NK-92 (cell line): ENCODE data around the gene LTBP1.

Experiments
- DNase-seq: peaks from one replicate; lab custom pipeline; 2025; ENCODE audit not compliant: unreplicated experiment; lab: John Stamatoyannopoulos, UW

The LTBP1 gene

GRCh38 chr2:33247365-33247764 lies 300.6 kb downstream of the LTBP1 start:
- no peak for DNase-seq

DNA sequence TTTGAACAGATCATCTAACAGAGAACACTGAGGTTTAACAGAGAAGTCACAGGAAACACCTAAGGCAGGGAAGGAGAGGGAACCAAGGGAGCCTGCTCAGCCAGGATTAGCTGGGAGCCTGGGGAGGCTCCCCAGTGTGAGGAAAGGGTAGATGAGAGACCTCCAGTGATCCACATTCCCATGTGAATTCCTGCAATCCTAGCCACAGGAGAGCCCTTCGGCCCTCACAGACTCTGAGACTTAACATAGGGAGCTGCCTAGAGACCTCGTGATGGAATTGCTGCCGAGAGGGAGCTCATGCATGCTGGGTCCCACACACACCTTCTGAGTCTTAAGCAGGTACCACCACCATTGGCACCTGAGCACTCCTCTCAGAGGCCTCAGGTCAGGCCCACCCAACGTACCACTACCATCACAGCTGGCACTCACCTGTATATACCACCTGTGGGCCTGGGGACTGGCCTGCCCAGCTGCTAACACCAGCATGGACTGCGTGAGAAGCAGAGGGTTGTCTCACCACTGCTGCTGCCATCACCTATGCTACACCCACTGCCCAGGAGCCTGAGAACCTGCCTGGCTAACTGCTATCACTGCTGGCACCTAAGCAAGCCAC lies 303.8 kb downstream of the LTBP1 start:
- DNase-seq, result no peak

DNA sequence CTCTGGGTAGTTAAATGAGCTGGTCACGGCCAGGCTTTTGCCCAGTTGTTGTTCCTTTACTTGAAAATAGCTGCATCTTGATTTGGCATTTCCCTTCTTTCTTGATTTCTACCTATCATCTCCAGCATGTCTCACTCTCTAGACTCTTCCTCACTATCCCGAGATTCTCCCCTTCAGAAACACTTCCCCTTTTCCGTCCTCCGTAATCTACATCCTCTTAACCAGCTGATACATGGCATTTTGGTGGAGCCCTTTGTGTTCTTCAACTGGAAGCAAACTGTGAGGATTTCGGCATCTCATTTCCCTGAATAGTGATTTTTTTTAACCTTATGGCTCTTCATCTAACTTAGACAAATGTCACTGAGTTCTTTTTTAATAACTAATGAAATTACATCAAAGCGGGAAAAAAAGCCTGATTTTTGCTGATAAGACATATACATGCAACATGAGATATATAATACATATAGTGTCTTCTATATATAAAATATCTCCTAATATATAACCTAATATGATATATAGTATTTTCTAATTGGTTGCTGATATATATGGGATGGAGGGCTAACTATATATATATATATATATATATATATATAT lies 309.5 kb downstream of the LTBP1 start:
- no peak for DNase-seq

DNA sequence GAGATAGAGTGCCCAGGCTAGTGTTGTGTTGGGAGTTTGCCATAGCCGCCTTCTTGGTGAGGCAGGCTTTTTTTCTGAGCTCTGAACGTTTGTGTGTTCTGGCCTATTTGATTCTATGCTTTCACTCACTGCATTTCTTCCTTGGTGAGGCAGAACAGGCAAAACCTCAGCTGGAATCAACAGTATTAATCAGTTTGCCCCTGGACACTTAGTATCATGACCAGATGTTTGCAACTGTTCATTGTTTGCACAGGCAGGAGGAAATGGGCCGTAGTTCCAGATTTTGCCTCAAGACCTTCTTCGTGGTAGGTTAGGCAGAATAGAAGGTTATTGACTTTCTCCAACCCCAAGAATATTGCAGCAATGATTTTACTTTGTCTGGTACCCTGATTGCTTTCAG lies 311.6 kb downstream of the LTBP1 start:
- no peak for DNase-seq

GRCh38 chr2:33262097-33262496 lies 315.3 kb downstream of the LTBP1 start:
- DNase-seq, result no peak

DNA sequence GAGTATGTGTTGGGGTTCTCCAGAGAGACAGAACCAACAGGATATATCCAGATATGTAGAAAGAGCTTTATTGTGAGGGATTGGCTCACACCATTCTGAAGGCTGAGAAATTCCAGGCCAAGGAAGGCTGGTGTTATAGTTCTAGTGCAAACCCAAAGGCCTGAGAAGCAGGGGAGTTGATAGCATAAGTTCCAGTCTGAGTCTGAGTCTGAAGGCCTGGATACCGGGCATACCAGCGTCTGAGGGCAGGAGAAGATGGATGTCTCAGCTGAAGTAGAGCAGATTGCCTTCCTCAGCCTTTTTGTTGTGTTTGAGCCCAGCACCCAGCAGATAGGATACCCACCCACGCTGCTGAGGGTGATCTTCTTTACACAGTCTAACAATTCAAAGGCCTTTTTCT lies 318.0 kb downstream of the LTBP1 start:
- no peak for DNase-seq

- DNase-seq, result no peak
Measured at GRCh38 chr2:33265584-33266338, 319.0 kb downstream of the LTBP1 start.

DNA sequence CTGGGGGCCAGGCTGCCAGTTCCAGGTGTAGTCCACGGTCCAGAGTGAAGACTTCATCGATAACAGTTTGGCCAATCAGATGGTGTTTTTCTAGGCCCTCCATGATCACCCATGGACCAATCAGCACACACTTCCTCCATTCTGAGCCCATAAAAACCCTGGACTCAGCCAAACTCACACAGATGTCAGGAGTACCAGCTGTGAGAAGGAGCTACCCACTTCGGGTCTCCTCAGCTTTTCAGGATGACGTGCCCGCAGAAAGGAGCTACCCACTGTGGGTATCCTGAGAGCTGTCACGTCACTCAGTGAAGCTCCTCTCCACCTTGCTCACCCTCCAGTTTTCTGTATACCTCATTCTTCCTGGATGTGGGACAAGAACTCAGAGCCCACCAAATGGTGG lies 319.7 kb downstream of the LTBP1 start:
- DNase-seq, result no peak

GRCh38 chr2:33267043-33267442 lies 320.3 kb downstream of the LTBP1 start:
- DNase-seq, result no peak

DNA sequence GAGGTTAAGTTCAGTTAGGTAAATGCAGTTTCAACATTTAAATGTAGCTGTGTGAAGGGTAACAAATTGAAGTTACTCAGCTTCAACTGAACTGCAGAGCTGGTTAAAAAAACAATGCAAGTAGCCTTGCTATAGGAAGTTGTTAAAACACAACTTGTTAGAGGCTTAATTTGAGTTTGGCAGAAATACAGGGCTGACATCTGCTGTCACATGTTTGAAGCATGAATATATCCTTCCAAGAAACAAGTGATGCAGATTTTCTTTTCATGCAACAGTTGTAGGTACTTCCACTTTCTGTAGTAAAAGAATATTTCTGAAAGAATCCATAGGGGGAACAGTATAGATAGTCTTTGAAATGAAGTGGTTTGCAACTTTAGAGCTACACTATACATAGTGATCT lies 321.0 kb downstream of the LTBP1 start:
- no peak for DNase-seq

- no peak for DNase-seq
Measured at GRCh38 chr2:33268246-33268831, 321.6 kb downstream of the LTBP1 start.

- DNase-seq, result no peak
Measured at GRCh38 chr2:33272001-33272400, 325.2 kb downstream of the LTBP1 start.

DNA sequence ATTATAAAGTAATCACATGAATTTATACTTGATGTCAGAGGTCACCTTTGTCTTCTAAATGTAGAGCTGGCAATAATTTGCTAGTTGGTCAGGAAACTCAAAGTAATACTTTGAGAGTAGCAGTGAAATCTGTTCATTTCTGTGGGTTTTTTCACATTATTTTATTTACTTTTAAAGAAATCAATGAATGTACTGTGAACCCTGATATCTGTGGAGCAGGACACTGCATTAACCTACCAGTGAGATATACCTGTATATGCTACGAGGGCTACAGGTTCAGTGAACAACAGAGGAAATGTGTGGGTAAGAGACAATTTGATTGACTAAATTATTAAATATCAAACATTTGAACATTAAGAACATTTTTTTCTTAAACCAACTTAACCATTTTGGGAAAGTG lies 326.7 kb downstream of the LTBP1 start:
- no peak for DNase-seq

GRCh38 chr2:33274524-33274923 lies 327.8 kb downstream of the LTBP1 start:
- DNase-seq, result no peak

- no peak for DNase-seq
Measured at GRCh38 chr2:33275689-33276444, 329.1 kb downstream of the LTBP1 start.

- no peak for DNase-seq
Measured at GRCh38 chr2:33277002-33277426, 330.3 kb downstream of the LTBP1 start.

DNA sequence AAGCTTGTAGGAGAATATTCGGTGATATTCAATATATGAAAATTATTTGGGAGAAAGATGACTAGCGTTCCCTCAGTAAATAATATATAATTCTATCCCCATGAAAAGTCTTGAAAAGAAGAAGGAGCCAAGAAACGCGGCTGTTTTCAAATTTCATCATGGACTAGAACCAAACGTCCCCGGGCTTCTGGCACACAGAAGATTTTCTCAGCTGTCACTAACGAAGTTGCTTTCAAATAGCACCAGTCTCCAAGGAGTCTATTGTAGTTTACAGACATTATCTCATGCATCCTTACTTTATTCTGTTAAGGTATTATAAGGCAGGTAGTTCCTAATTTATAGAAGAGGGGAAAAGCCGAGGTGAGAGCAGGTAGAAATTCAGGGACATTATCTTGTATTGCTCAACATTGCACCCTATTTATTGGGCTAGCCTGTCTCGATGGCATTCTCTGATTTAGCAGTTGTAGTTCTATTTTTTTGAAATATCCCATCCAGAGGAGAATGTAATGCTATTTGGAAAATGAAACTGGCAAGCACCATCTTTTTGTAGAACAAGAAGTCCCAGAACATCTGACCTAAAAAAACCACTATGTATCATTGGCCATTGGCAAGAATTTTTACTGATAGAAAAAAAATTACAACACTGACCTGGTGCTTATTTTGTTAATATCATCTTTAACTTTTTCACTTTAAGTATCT lies 331.6 kb downstream of the LTBP1 start:
- DNase-seq, result no peak

DNA sequence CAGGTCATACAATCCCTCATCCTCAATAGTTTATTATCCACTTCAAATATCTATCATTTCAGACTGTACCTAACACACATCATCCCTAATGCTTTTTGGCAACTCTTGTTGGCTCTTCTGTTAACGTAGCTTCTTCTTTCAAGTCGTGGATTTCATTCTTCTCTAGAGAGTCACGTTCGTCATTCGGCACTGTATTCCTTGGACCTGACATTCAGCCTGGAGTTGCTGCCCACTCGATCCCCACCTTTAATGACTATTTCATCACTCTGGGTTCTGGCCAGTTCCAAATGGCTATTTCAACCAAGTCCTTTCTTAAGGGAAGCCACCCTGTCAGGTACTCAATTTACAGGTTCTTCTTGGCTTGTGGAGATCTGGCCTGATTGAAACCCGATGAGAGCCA lies 337.5 kb downstream of the LTBP1 start:
- DNase-seq, result no peak

- no peak for DNase-seq
Measured at GRCh38 chr2:33287507-33288005, 340.8 kb downstream of the LTBP1 start.

GRCh38 chr2:33288011-33288410 lies 341.3 kb downstream of the LTBP1 start:
- DNase-seq, result no peak

- DNase-seq, result no peak
Measured at GRCh38 chr2:33289961-33290360, 343.2 kb downstream of the LTBP1 start.
